Measurements from ENCODE around the gene DHRS7.

GRCh38 chr14:60134702-60135101 lies 30.5 kb downstream of the DHRS7 start:
- TF ChIP-seq CTCF (conservative IDR thresholded peaks at IDR 0.05; ENCODE audit: low read length): no peak
- TF ChIP-seq EZH2phosphoT487 (IDR thresholded peaks at IDR 0.05; ENCODE audit: borderline replicate concordance): no peak
